Measurements from ENCODE around the gene ITPRIPL2.

GRCh38 chr16:19168371-19169081, 54.8 kb downstream of the ITPRIPL2 start:
- TF ChIP-seq POLR2A (IDR thresholded peaks at IDR 0.05) (no peak), CTCF (IDR thresholded peaks at IDR 0.05) (no peak)
